Activated naive CD4-positive, alpha-beta T cell (primary cell): Measurements from ENCODE around the gene ADAMTS19.
"Not testable (repeated sequence)": the region's sequence is repeated elsewhere in the genome, so short reads cannot be mapped to it uniquely, and the experiment has no call there.

ENCODE experiments used
- DNase-seq, 4 experiments: peaks; one replicate each; lab custom pipeline; 2025; lab: John Stamatoyannopoulos, UW

ADAMTS19 gene

DNA sequence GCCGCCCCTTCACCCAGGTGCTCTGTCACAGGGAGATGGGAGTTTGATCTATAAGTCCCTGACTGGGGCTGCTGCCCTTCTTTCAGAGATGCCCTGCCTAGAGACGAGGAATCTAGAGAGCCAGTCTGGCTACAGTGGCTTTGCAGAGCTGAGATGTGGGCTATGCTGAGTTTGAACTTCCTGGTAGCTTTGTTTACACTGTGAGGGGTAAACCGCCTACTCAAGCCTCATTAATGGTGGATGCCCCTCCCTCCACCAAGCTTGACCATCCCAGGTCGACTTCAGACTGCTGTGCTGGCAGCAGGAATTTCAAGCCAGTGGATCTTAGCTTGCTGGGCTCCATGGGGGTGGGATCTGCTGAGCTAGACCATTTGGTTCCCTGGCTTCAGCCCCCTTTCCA, 124.4 kb downstream of the ADAMTS19 start:
- not testable (repeated sequence) for DNase-seq

- DNase-seq = no peak
Measured at GRCh38 chr5:129591508-129592160, 131.5 kb downstream of the ADAMTS19 start.

DNA sequence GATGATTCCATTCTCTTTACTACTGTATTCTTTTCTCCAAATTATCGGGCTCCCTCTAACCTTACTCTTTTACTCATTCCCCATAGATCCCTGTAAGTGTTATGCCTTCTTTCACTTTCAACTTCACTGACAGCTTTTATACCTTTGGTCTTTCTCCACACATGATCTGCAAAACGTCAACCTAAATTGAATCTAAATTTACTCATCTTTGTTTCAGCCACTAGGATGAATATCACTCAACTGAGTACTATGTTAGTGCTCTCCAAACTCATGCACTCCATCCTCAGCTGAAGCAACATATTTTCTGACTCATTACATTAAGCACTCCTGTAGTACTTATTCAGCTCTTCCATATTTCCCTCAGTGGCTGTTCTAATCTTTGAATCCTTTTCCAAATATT, 133.4 kb downstream of the ADAMTS19 start:
- DNase-seq = no peak

DNA sequence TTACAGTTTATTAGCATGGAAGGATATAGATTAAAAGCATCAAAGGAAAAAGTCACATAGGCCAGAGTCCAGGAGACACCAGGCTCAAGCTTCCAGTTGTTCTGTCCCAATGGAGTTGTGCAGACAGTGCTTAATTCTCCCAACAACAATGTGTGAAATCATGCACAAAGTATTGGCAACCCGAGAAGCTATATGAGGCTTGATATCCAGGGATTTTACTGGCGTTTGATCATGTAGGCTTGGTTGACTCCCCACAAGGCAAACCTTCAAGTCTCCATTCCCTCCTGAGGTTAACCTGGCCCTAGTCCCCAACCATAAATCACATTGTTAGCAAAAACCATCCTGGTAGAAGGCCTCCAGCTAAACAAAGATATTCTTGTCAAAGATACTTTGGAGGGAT, 141.5 kb downstream of the ADAMTS19 start:
- DNase-seq = no peak

GRCh38 chr5:129608350-129608749, 148.3 kb downstream of the ADAMTS19 start:
- DNase-seq = no peak

GRCh38 chr5:129609710-129610109, 149.6 kb downstream of the ADAMTS19 start:
- DNase-seq = no peak

- no peak for DNase-seq
Measured at GRCh38 chr5:129616517-129616916, 156.4 kb downstream of the ADAMTS19 start.

DNA sequence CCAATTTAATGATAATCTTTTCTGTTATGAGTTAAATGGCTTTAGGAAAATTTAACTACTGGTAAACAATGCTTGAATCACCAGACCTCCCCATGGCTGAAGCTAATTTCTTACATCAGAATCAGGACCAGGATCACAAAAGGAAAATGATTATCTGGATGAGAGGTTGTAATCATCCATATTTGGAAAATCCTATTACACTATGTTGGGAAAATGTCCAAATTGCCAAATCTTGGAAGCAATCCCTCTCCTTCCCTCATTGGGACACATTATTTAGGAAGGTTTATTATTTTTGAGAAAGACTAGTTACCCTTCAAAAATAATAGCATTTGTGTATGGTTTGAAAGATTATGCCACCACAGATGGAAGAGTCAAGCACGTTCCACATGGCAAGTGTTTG, 157.1 kb downstream of the ADAMTS19 start:
- no peak for DNase-seq

- DNase-seq = no peak
Measured at GRCh38 chr5:129619782-129620181, 159.7 kb downstream of the ADAMTS19 start.

GRCh38 chr5:129622531-129622930, 162.4 kb downstream of the ADAMTS19 start:
- no peak for DNase-seq

DNA sequence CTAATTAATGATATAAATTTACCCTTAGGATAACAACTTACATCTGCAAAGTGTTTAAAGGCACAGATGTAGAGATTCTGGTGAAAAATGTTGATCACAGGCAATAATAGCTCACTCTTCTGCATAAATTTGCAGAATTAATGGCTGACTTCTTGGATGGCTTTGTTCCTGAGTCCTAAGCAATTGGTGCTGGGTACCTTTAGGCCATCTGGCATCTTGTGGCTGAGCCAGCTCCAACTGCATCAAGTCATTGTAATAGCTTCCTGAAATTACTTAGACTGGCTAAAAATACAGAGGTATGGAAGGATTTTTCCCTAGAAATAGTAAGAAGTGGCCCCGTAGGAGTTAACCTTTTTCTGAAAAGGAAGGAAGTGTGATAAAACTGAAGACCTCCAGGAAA, 169.5 kb downstream of the ADAMTS19 start:
- no peak for DNase-seq

DNA sequence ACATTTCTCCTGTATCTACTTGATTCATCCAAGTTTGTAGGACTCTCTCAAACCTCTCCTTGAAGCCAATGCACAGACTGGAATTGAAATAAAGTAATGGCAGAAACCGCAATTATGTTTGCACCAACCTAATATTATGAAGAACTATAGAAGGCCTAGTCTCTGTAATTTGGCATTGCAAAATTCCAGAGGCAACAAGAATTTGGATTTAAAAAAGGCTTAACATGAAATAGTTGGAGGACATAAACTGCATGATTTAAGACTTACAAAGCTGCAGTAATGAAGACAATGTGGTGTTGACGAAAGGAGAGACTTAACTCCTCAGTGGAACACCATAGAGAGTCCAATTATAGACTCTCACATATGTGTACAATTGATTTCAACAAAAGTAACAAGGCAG, 170.0 kb downstream of the ADAMTS19 start:
- no peak for DNase-seq

- DNase-seq = no peak
Measured at GRCh38 chr5:129631961-129632360, 171.9 kb downstream of the ADAMTS19 start.

- DNase-seq = not testable (repeated sequence)
Measured at GRCh38 chr5:129637501-129637900, 177.4 kb downstream of the ADAMTS19 start.

- DNase-seq = no peak
Measured at GRCh38 chr5:129639331-129639730, 179.2 kb downstream of the ADAMTS19 start.

GRCh38 chr5:129652349-129653056, 192.4 kb downstream of the ADAMTS19 start:
- DNase-seq = no peak

DNA sequence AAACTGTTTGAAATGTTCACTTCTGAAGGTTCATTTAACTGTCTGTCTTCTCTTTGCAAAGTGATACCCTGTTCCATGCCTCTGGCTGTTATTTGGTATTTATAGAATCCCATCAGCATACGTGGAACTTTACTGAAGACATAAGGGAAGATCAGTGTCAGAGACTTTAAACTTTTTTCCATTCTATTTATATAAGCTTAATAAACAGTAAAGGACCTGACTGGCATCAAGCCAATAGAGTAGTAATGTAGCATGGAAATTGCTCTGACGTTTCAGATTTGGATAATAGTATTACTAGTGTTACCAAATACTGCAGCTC, 192.9 kb downstream of the ADAMTS19 start:
- no peak for DNase-seq

GRCh38 chr5:129653442-129653841, 193.3 kb downstream of the ADAMTS19 start:
- DNase-seq = no peak

- DNase-seq = no peak
Measured at GRCh38 chr5:129656952-129657351, 196.9 kb downstream of the ADAMTS19 start.

- no peak for DNase-seq
Measured at GRCh38 chr5:129658801-129659200, 198.7 kb downstream of the ADAMTS19 start.

GRCh38 chr5:129661366-129662035, 201.4 kb downstream of the ADAMTS19 start:
- DNase-seq = no peak

DNA sequence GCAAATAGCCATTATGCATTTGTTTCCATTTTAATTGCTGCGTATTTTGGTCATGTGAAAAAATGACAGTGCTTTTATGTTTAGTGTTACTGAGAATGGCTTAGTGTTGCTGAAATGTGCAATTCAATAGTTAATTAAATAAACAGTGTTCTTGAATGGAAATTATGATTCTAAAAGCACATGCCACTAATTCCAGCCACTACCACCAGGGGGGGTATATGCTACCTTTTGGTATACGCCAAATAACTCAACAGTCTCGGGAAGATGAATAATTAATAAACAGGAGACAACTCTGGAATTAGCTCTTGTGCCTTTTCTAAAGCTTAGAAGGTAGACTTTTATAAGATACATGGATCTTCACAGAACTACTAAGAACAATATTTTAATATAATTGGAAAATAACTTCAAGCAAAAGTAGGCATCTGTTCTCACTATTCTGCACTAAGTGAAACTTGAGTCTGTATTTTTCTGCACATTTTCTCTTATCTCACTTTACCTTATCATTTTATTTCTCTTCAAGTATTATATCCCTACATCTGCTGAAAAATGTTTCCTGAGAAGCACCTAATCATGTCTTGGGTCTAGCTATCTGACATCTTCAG, 204.3 kb downstream of the ADAMTS19 start:
- DNase-seq = no peak

DNA sequence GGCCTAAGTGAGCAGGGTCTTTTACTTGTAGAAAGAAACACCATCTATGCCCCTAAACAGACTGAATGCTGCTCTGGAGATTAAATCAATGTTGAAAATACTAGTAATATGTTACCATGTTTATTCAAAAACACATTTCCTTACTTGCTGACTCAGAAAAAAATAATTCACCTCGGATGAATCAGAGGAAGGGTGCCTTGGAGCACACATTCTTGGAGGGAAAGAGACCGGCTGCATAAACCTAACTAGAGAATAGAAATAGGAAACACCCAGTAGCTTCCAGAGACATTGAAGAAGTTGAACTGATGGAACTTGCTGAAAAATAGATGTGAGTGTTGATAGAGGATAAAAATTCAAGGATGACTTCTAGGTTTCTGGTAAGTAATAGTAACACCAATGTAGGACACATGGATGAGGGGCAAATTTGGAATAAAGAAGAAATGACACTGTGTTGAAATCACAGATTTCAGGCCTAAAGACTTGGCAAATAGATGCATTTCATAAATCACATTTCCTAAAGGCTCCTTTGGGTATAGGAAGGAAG, 210.9 kb downstream of the ADAMTS19 start:
- no peak for DNase-seq
